ENCODE measurements around the gene HIVEP1. TPM values are rescaled to one million over a fixed set of nuclear protein-coding genes. Genes with fewer than 3 reads are reported as not detected.

HIVEP1 gene
- total and polyA plus RNA-seq, 2 of the 13 experiments (the other 11 are each of a cell fraction or from before 2014, with no cell fraction given) = 7.4 to 9.9 TPM

DNA sequence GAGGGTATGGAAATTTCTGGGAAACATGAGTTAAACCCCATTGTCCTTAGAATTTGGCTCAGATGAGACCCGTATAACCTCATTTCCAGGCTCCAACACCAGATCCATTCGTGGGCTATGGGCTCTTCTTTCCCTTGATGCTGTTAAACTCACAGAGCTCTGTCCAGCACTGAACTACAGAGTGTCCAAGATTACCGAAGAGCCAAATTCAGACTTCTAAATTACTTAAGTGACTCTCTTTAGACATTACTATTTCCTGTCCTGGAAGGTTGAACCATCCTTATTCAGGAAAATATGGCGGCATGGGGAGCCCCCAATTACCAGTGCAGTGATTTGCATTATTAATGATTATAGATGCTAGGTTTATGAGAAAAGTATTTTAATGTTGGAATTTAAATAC is 153.2 kb downstream of the HIVEP1 start:
- CTCF ChIA-PET (ENCODE audit: low intra/inter-chr PET ratio, low total read pairs) = no interaction called here
- in situ Hi-C loops (cut with HindIII; ENCODE audit: extremely low pct_ligation_motif_present, low pct_unique_long_range_greater_than_20kb) (no loop called here), intact Hi-C loops (cut with micrococcal nuclease; ENCODE audit: unreplicated experiment) (no loop called here)
- TF ChIP-seq ZNF737 (CRISPR knock-in tag; IDR thresholded peaks at IDR 0.05; ENCODE audit: borderline replicate concordance) = no peak
- TF ChIP-seq, protein P1, sequence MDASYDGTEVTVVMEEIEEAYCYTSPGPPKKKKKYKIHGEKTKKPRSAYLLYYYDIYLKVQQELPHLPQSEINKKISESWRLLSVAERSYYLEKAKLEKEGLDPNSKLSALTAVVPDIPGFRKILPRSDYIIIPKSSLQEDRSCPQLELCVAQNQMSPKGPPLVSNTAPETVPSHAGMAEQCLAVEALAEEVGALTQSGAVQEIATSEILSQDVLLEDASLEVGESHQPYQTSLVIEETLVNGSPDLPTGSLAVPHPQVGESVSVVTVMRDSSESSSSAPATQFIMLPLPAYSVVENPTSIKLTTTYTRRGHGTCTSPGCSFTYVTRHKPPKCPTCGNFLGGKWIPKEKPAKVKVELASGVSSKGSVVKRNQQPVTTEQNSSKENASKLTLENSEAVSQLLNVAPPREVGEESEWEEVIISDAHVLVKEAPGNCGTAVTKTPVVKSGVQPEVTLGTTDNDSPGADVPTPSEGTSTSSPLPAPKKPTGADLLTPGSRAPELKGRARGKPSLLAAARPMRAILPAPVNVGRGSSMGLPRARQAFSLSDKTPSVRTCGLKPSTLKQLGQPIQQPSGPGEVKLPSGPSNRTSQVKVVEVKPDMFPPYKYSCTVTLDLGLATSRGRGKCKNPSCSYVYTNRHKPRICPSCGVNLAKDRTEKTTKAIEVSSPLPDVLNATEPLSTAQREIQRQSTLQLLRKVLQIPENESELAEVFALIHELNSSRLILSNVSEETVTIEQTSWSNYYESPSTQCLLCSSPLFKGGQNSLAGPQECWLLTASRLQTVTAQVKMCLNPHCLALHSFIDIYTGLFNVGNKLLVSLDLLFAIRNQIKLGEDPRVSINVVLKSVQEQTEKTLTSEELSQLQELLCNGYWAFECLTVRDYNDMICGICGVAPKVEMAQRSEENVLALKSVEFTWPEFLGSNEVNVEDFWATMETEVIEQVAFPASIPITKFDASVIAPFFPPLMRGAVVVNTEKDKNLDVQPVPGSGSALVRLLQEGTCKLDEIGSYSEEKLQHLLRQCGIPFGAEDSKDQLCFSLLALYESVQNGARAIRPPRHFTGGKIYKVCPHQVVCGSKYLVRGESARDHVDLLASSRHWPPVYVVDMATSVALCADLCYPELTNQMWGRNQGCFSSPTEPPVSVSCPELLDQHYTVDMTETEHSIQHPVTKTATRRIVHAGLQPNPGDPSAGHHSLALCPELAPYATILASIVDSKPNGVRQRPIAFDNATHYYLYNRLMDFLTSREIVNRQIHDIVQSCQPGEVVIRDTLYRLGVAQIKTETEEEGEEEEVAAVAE (CRISPR knock-in tag; IDR thresholded peaks at IDR 0.05; ENCODE audit: borderline replicate concordance) = no peak
- H3K9ac ChIP-seq (ENCODE audit: insufficient read depth, low read depth, low read length) = no peak overlapping the region
- H3K36me3 ChIP-seq (replicated peaks in 1 of 2; ENCODE audit: control insufficient read depth in 1 of 2, insufficient read depth in 2 of 2, low read length in 2 of 2) = peaks cover 11 to 27% of the 10 kb centered on the region in 2 experiments
- WGBS (ENCODE audit: low lambda C conversion rate) = 94% methylated on average over 4 of the region's 4 CpGs
- no peak for FAIRE-seq
- no peaks in the 10 kb centered on the region for H3K27me3 ChIP-seq (ENCODE audit: control insufficient read depth in 1 of 2, insufficient read depth in 2 of 2, low read length in 2 of 2)
- H3K9me3 ChIP-seq (ENCODE audit: low read length) = no peaks in the 10 kb centered on the region
- no peak overlapping the region for H2AFZ ChIP-seq (ENCODE audit: low read length)
- no TSS peak for BruUV-seq (replicated peaks)
- H3K4me3 ChIP-seq (replicated peaks in 1 of 3; ENCODE audit: insufficient read depth in 1 of 3, low read depth in 2 of 3, low read length in 3 of 3) = no peak overlapping the region
- H3K4me1 ChIP-seq (ENCODE audit: insufficient read depth, low read length) = no peaks in the 10 kb centered on the region
- POLR2A ChIA-PET = no interaction called here
- 0 out of 2 replicates have a peak, but pooled peaks cover 2% of the 10 kb centered on the region for H4K20me1 ChIP-seq (ENCODE audit: insufficient read depth, low read length)
- no peak for ATAC-seq
- no peaks in the 10 kb centered on the region for H3K79me2 ChIP-seq (ENCODE audit: insufficient read depth, low read length)
- no peak overlapping the region for H3K27ac ChIP-seq (ENCODE audit: extremely low read length, insufficient read depth, low read length)
- DNase-seq (ENCODE audit: low spot score) = no peak
- no peak overlapping the region for H3K4me2 ChIP-seq (ENCODE audit: low read depth, low read length)

DNA sequence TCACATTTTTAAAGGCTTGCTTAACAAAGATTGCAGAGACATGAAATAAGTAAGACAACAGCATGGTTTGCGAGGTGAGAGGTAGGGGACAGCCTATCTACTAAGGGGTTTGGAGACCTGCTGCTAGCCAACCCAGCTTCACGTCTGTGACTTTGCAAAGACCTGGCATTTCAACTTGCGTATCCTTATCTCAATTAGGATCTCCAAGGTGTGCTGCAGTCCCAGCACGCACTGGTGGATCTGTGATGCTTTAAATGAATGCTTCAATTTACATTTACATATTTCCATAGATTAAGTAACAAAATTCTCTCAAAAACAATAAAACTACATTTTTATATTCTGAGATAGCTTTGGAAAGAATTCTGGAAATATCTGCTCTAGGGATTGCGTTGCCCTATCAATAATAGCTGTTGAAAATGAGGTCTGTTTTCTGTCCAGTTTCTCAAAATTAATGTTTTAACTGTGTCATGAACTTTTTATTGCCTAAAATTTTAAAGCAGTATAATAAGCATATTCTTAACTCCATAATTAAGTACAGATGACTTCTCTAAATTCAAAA is 153.7 kb downstream of the HIVEP1 start:
- Histone ChIP-seq H3K4me2 (ENCODE audit: low read depth, low read length) (no peak overlapping the region), H3K9me3 (ENCODE audit: low read length) (no peaks in the 10 kb centered on the region), H3K79me2 (ENCODE audit: insufficient read depth, low read length) (no peaks in the 10 kb centered on the region), H3K27me3 (ENCODE audit: control insufficient read depth in 1 of 2, insufficient read depth in 2 of 2, low read length in 2 of 2) (no peaks in the 10 kb centered on the region), H3K36me3 (replicated peaks in 1 of 2; ENCODE audit: control insufficient read depth in 1 of 2, insufficient read depth in 2 of 2, low read length in 2 of 2) (peaks cover 11 to 27% of the 10 kb centered on the region in 2 experiments), H3K27ac (ENCODE audit: extremely low read length, insufficient read depth, low read length) (no peak overlapping the region), H3K9ac (ENCODE audit: insufficient read depth, low read depth, low read length) (no peak overlapping the region), H3K4me3 (replicated peaks in 1 of 3; ENCODE audit: insufficient read depth in 1 of 3, low read depth in 2 of 3, low read length in 3 of 3) (no peak overlapping the region), H3K4me1 (ENCODE audit: insufficient read depth, low read length) (no peaks in the 10 kb centered on the region), H4K20me1 (ENCODE audit: insufficient read depth, low read length) (0 out of 2 replicates have a peak, but pooled peaks cover 2% of the 10 kb centered on the region), H2AFZ (ENCODE audit: low read length) (no peak overlapping the region)
- no peak for DNase-seq (ENCODE audit: low spot score)
- in situ Hi-C loops (cut with HindIII; ENCODE audit: extremely low pct_ligation_motif_present, low pct_unique_long_range_greater_than_20kb) = no loop called here
- no peak for ATAC-seq
- 97% methylated on average over 5 of the region's 5 CpGs for WGBS (ENCODE audit: low lambda C conversion rate)
- CTCF ChIA-PET (ENCODE audit: low intra/inter-chr PET ratio, low total read pairs) = no interaction called here
- BruUV-seq (replicated peaks) = no TSS peak
- POLR2A ChIA-PET = no interaction called here
- intact Hi-C loops (cut with micrococcal nuclease; ENCODE audit: unreplicated experiment) = no loop called here
- no peak for FAIRE-seq
- TF ChIP-seq CBX2 (IDR thresholded peaks at IDR 0.05; ENCODE audit: low read depth, low read length) = no peak
- no peak for TF ChIP-seq CBX2 (CRISPR knock-in tag; IDR thresholded peaks at IDR 0.05; ENCODE audit: low read depth)
- no peak for TF ChIP-seq FOXC1 (CRISPR knock-in tag; IDR thresholded peaks at IDR 0.05; ENCODE audit: borderline replicate concordance)
- TF ChIP-seq ZSCAN29 (CRISPR knock-in tag; conservative IDR thresholded peaks at IDR 0.05) = no peak
- TF ChIP-seq ZNF232 (CRISPR knock-in tag; IDR thresholded peaks at IDR 0.05; ENCODE audit: borderline replicate concordance) = no peak
- TF ChIP-seq, protein P2, sequence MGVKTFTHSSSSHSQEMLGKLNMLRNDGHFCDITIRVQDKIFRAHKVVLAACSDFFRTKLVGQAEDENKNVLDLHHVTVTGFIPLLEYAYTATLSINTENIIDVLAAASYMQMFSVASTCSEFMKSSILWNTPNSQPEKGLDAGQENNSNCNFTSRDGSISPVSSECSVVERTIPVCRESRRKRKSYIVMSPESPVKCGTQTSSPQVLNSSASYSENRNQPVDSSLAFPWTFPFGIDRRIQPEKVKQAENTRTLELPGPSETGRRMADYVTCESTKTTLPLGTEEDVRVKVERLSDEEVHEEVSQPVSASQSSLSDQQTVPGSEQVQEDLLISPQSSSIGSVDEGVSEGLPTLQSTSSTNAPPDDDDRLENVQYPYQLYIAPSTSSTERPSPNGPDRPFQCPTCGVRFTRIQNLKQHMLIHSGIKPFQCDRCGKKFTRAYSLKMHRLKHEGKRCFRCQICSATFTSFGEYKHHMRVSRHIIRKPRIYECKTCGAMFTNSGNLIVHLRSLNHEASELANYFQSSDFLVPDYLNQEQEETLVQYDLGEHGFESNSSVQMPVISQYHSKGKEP (CRISPR knock-in tag; IDR thresholded peaks at IDR 0.05) = no peak
- no peak for TF ChIP-seq ZNF605 (CRISPR knock-in tag; IDR thresholded peaks at IDR 0.05)
- no peak for TF ChIP-seq RXRB (CRISPR knock-in tag; IDR thresholded peaks at IDR 0.05; ENCODE audit: borderline replicate concordance)
- TF ChIP-seq ZNF569 (CRISPR knock-in tag; IDR thresholded peaks at IDR 0.05; ENCODE audit: borderline replicate concordance) = no peak
- TF ChIP-seq ZNF781 (CRISPR knock-in tag; IDR thresholded peaks at IDR 0.05; ENCODE audit: borderline replicate concordance, not compliant biosample characterization) = no peak

Measured in HepG2 (cell line).